Common myeloid progenitor, CD34-positive (primary cell): ENCODE data around the gene RPGRIP1L.
A peak's percentile ranks its signal among the peaks of the same experiment; 100 is the strongest.
"Not testable (repeated sequence)": the region's sequence is repeated elsewhere in the genome, so short reads cannot be mapped to it uniquely, and the experiment has no call there.

ENCODE experiments used
- CTCF ChIA-PET: fragments of 350-600 bp; sonication (Branson Sonifier 250); formaldehyde crosslinking; loops from one replicate; lab custom pipeline; 2021; ENCODE audit warnings: antibody characterized with exemption; lab: Charles Lee
- POLR2A ChIA-PET: fragments of 350-600 bp; sonication (Branson Sonifier 250); formaldehyde crosslinking; loops from one replicate; lab custom pipeline; 2021; ENCODE audit warnings: antibody characterized with exemption; lab: Charles Lee
- DNase-seq, 3 donors: peaks; one replicate each; pipeline versions ENCODE4 v3.0.0 to v3.0.0-alpha.2; 2013
- H3K27ac ChIP-seq, 2 experiments: 1 replicate in 1 of 2; 2 replicates in 1 of 2; pipeline ENCODE4 v1.7.0; 2013; ENCODE audit warnings: inconsistent platforms in 2 of 2, low read length in 2 of 2, mild to moderate bottlenecking in 2 of 2, low read depth in 1 of 2, moderate library complexity in 1 of 2; ENCODE audit not compliant: severe bottlenecking in 2 of 2, insufficient read depth in 1 of 2, poor library complexity in 1 of 2
- H3K27me3 ChIP-seq, 5 experiments: replicated peaks in 2 of 5; 1 replicate in 3 of 5; 2 replicates in 2 of 5; pipeline versions ENCODE4 v1.6.1 to v1.7.0; 2013; ENCODE audit warnings: low read length in 4 of 5, mild to moderate bottlenecking in 2 of 5, moderate library complexity in 2 of 5, inconsistent platforms in 1 of 5; ENCODE audit not compliant: insufficient read depth in 5 of 5, control insufficient read depth in 4 of 5
- H3K36me3 ChIP-seq, 4 experiments: 1 replicate in 2 of 4; 2 replicates in 2 of 4; pipeline versions ENCODE4 v1.6.1 to v1.7.0; 2013; ENCODE audit warnings: low read length in 3 of 4, control low read depth in 1 of 4, mild to moderate bottlenecking in 1 of 4; ENCODE audit not compliant: control insufficient read depth in 4 of 4, insufficient read depth in 4 of 4
- H3K4me1 ChIP-seq, 4 experiments: 1 replicate in 3 of 4; 2 replicates in 1 of 4; pipeline versions ENCODE4 v1.6.1 to v1.7.1; 2013; ENCODE audit warnings: low read length in 3 of 4, mild to moderate bottlenecking in 3 of 4, control low read depth in 1 of 4, inconsistent platforms in 1 of 4, moderate library complexity in 1 of 4; ENCODE audit not compliant: control insufficient read depth in 4 of 4, insufficient read depth in 4 of 4; ENCODE audit errors: control extremely low read depth in 1 of 4
- H3K4me3 ChIP-seq, 7 experiments: 1 replicate in 4 of 7; 2 replicates in 3 of 7; pipeline versions ENCODE4 v1.5.1 to v1.7.0; 2013; ENCODE audit warnings: mild to moderate bottlenecking in 7 of 7, low read length in 6 of 7, moderate library complexity in 6 of 7, inconsistent platforms in 2 of 7, low read depth in 2 of 7, control low read depth in 1 of 7; ENCODE audit not compliant: insufficient read depth in 4 of 7, control insufficient read depth in 1 of 7; ENCODE audit errors: extremely low read depth in 1 of 7
- H3K9me3 ChIP-seq, 5 experiments: 1 replicate in 4 of 5; 2 replicates in 1 of 5; pipeline versions ENCODE4 v1.6.1 to v1.7.1; 2013; ENCODE audit warnings: low read length in 4 of 5, mild to moderate bottlenecking in 2 of 5, inconsistent platforms in 1 of 5, low read depth in 1 of 5, moderate library complexity in 1 of 5; ENCODE audit not compliant: control insufficient read depth in 4 of 5, insufficient read depth in 2 of 5; ENCODE audit errors: control extremely low read depth in 1 of 5
- WGBS: methylation state at CpG from one replicate; pipeline ENCODE4 v1.1.5; 2013; ENCODE audit not compliant: insufficient coverage; 5-methylcytosine and 5-hydroxymethylcytosine counted together

The RPGRIP1L gene

DNA sequence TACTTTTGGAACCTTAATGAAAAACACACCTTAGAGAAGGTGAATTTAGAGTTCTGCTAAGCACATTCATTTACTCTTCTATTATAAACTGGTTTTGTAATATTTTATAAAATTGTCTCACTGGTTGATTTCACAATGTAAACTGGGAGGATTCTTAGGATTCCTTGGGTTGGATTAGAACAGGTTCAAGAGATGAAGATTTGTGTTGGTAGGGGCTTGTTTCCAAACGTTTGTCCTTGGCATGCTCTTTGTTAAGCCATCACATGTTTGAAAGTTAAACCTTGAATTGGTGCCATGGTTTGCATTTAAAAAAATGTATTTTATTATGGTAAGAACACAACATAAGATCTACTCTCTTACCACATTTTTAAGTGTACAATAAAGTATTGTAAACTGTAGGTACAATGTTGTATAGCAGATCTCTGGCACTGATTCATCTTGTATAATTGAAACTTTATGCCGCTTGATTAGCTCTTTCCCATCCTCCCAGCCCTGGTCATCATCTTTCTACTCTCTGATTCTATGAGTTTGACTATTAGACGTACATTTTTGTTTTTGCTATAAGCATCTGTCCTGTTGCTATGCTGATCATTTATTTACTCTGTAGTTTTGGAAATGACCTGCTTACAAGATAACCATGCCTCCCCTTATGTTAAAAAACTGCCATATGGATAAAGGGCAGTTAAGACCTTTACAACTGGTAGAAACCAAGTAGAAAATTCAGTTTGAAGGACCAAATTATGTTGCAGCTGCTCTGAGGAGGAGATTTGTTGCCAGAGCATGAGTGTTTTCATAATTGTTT is 9.9 kb upstream of the RPGRIP1L start:
- no peaks in the 10 kb centered on the region for H3K27me3 ChIP-seq
- H3K9me3 ChIP-seq = no peaks in the 10 kb centered on the region
- no peak overlapping the region for H3K4me3 ChIP-seq
- no peaks in the 10 kb centered on the region for H3K4me1 ChIP-seq
- no CpG with 5 or more reads among the region's 3 CpGs for WGBS
- DNase-seq = no peak
- no peak overlapping the region for H3K27ac ChIP-seq
- ChIA-PET POLR2A (no interaction called here), CTCF (no interaction called here)
- H3K36me3 ChIP-seq = peaks cover 0 to 2% (median 0%) of the 10 kb centered on the region in 4 experiments

DNA sequence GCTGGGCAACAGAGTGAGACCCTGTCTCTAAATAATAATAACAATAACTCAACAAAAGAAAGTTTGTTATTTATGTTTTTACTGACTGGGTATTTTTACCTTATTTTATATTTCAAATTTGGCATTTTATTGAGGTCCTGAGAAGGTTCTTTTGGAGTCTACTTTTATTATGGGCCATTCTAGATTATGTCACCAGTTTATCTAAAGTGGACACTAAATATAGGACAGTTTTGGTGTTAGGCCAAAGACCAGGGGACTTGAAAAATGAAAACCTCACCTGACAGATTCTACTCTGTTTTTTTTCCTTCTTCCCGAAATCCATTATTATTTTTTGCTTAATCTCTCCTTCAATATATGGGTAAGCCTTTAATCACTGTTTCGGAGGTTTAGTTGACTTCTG is 8.4 kb upstream of the RPGRIP1L start:
- H3K27ac ChIP-seq = no peak overlapping the region
- no CpG with 5 or more reads among the region's 2 CpGs for WGBS
- no peaks in the 10 kb centered on the region for H3K4me1 ChIP-seq
- H3K27me3 ChIP-seq = no peaks in the 10 kb centered on the region
- peaks cover 0 to 2% (median 0%) of the 10 kb centered on the region in 4 experiments for H3K36me3 ChIP-seq
- no peak for DNase-seq
- CTCF ChIA-PET = no interaction called here
- H3K4me3 ChIP-seq = no peak overlapping the region
- POLR2A ChIA-PET = no interaction called here
- H3K9me3 ChIP-seq = no peaks in the 10 kb centered on the region

DNA sequence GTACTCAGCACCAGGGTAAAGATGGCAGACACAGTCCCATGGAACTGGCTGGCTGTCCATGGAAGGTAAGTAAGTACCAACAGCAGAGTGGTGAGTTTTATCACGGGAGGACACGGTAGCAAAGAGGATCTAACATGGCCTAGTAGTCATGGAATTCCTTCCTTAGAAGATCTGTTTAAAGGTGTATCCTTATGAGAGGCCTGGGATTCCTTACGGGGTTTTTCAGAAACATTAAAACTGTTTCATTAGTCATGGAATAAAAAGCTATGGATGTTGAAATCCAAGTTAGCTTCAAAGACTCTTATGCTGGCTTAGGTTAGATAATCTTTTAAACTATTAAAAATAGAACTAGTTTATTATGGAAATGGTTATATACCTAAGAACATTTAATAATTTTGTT is 7.7 kb upstream of the RPGRIP1L start:
- H3K9me3 ChIP-seq = no peaks in the 10 kb centered on the region
- H3K27ac ChIP-seq = no peak overlapping the region
- no peak overlapping the region for H3K4me3 ChIP-seq
- CTCF ChIA-PET = no interaction called here
- POLR2A ChIA-PET = no interaction called here
- WGBS = 100% methylated on average over 2 of the region's 3 CpGs
- no peak for DNase-seq
- peaks cover 0 to 2% (median 1%) of the 10 kb centered on the region in 4 experiments for H3K36me3 ChIP-seq
- H3K4me1 ChIP-seq = no peaks in the 10 kb centered on the region
- no peaks in the 10 kb centered on the region for H3K27me3 ChIP-seq

DNA sequence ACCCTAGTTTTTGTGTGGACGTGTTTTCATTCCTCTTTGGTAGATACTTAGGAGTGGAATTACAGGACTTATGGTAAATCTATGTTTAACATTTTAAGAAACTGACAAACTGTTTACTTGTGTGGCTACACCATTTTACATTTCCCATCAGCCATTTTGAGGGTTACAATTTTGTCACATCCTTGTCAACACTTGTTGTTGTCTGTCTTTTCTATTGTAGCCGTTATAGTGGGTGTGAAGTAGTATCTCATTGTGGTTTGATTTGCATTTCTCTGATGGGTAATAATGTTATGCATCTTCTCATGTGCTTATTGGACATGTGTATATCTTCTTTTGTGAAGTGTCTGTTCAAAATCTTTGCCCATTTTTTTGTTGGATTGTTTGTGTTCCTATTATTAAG is 4.8 kb upstream of the RPGRIP1L start:
- H3K36me3 ChIP-seq = peaks cover 0 to 2% (median 0%) of the 10 kb centered on the region in 4 experiments
- H3K9me3 ChIP-seq = no peaks in the 10 kb centered on the region
- H3K4me3 ChIP-seq = no peak overlapping the region
- no CpG with 5 or more reads among the region's 2 CpGs for WGBS
- POLR2A ChIA-PET = no interaction called here
- CTCF ChIA-PET = no interaction called here
- no peak overlapping the region for H3K27ac ChIP-seq
- H3K4me1 ChIP-seq = peaks cover 5 to 14% (median 7%) of the 10 kb centered on the region in 4 experiments
- DNase-seq = no peak
- H3K27me3 ChIP-seq = no peaks in the 10 kb centered on the region

DNA sequence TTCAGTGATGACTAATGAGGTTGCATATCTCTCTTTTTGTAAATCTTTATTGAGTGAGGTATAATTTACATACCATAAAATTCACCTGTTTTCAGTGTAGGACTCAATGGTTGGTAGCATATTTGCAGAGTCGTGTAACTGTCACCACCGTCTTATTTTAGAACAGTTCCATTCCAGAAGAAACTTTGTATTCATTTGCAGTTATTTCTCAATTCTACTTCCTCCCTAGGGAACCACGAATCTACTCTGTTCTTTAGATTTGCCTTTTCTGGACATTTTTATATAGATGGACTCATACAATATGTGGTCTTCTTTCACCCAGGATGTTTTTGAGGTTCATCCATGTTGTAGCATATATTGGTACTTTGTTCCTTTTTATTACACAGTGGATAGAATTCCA is 4.0 kb upstream of the RPGRIP1L start:
- H3K27ac ChIP-seq = no peak overlapping the region
- no peak for DNase-seq
- H3K4me3 ChIP-seq = no peak overlapping the region
- WGBS = 75% methylated on average over 2 of the region's 3 CpGs
- peaks cover 0 to 2% (median 0%) of the 10 kb centered on the region in 4 experiments for H3K36me3 ChIP-seq
- POLR2A ChIA-PET = no interaction called here
- peaks cover 8 to 18% (median 10%) of the 10 kb centered on the region in 4 experiments for H3K4me1 ChIP-seq
- no peaks in the 10 kb centered on the region for H3K9me3 ChIP-seq
- CTCF ChIA-PET = no interaction called here
- no peaks in the 10 kb centered on the region for H3K27me3 ChIP-seq

DNA sequence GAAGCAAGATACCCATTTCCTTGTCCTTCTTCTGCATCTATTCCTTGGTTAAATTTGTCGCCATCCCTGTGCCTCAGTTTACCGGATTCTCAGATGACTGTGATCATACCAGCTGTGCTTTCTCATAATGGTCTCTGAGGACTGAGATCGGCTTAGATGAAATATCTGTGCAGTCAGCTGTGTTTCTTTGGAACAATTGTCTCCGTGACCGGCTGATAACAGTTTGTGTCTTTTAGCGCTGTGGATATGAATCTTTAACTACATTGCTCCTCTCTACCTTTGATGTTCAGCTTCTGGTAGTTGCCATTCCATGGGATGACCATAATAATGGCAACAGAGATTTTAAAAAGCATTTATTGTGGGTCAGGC is 770 bp upstream of the RPGRIP1L start:
- CTCF ChIA-PET = interaction anchor here (1.5 kb wide), 1 partner anchor 68 kb away, joined by 4 read pairs; no protein-coding TSS in a partner anchor
- H3K27ac ChIP-seq = peak overlapping the region; percentile 18 to 73
- DNase-seq = no peak
- WGBS = 28% methylated on average over 4 of the region's 6 CpGs
- H3K9me3 ChIP-seq = no peaks in the 10 kb centered on the region
- POLR2A ChIA-PET = interaction anchor here (0.6 kb wide), 1 partner anchor 344 kb away, joined by 6 read pairs; no protein-coding TSS in a partner anchor
- H3K27me3 ChIP-seq = no peaks in the 10 kb centered on the region
- H3K36me3 ChIP-seq = peaks cover 0 to 2% (median 0%) of the 10 kb centered on the region in 4 experiments
- peaks cover 8 to 18% (median 10%) of the 10 kb centered on the region in 4 experiments for H3K4me1 ChIP-seq
- peak overlapping the region; percentile 54 to 95 (median 86) for H3K4me3 ChIP-seq

DNA sequence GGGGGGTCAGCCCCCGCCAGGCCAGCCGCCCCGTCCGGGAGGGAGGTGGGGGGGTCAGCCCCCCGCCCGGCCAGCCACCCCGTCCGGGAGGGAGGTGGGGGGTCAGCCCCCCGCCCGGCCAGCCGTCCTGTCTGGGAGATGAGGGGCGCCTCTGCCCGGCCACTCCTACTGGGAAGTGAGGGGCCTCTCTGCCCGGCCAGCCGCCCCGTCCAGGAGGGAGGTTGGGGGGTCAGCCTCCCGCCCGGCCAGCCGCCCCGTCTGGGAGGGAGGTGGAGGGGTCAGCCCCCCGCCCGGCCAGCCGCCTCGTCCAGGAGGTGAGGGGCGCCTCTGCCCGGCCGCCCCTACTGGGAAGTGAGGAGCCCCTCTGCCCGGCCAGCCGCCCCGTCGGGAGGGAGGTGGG is 5.4 kb downstream of the RPGRIP1L start:
- H3K4me3 ChIP-seq, H3K27me3 ChIP-seq, H3K27ac ChIP-seq, DNase-seq, POLR2A ChIA-PET, CTCF ChIA-PET, H3K36me3 ChIP-seq, H3K9me3 ChIP-seq, H3K4me1 ChIP-seq: not testable (repeated sequence)
- WGBS = 100% methylated on average over 7 of the region's 31 CpGs
